ENCODE measurements around the gene TBX2. TPM values are rescaled to one million over a fixed set of nuclear protein-coding genes. Genes with fewer than 3 reads are reported as not detected.

The TBX2 gene
- total RNA-seq, 4 donors from 2014 or later = 2.3 to 31.4 (median 8.2) TPM

- no peaks in the 10 kb centered on the region for H3K9me3 ChIP-seq
- no peak for DNase-seq
- H3K27me3 ChIP-seq = no peaks in the 10 kb centered on the region
- no peaks in the 10 kb centered on the region for H3K4me1 ChIP-seq
- no peak overlapping the region for H3K4me3 ChIP-seq
- no peak for TF ChIP-seq CTCF (IDR thresholded peaks at IDR 0.05)
- TF ChIP-seq POLR2A (IDR thresholded peaks at IDR 0.05) = no peak
- H3K27ac ChIP-seq = no peak overlapping the region
- H3K36me3 ChIP-seq = no peaks in the 10 kb centered on the region
Observed at GRCh38 chr17:61372436-61372835, 27.2 kb upstream of the TBX2 start.

GRCh38 chr17:61376931-61377838 is 22.5 kb upstream of the TBX2 start:
- Histone ChIP-seq H3K27ac (no peak overlapping the region), H3K27me3 (no peaks in the 10 kb centered on the region), H3K9me3 (no peaks in the 10 kb centered on the region), H3K4me1 (no peaks in the 10 kb centered on the region), H3K4me3 (no peak overlapping the region), H3K36me3 (no peaks in the 10 kb centered on the region)
- peak in 1 of 3 donors; percentile 16 for DNase-seq
- TF ChIP-seq CTCF (IDR thresholded peaks at IDR 0.05) (no peak), POLR2A (IDR thresholded peaks at IDR 0.05) (no peak)

- H3K27ac ChIP-seq = peak overlapping the region in 1 of 4 donors; percentile 35
- no peak overlapping the region for H3K4me3 ChIP-seq
- no peaks in the 10 kb centered on the region for H3K36me3 ChIP-seq
- no peaks in the 10 kb centered on the region for H3K27me3 ChIP-seq
- TF ChIP-seq POLR2A (IDR thresholded peaks at IDR 0.05) (no peak), CTCF (IDR thresholded peaks at IDR 0.05) (no peak)
- H3K4me1 ChIP-seq = no peaks in the 10 kb centered on the region
- no peaks in the 10 kb centered on the region for H3K9me3 ChIP-seq
- peak in 1 of 3 donors; percentile 9 for DNase-seq
Observed at GRCh38 chr17:61378658-61379456, 20.8 kb upstream of the TBX2 start.

- no peak overlapping the region for H3K27ac ChIP-seq
- no peaks in the 10 kb centered on the region for H3K36me3 ChIP-seq
- peak in 1 of 3 donors; percentile 16 for DNase-seq
- H3K4me3 ChIP-seq = no peak overlapping the region
- H3K27me3 ChIP-seq = no peaks in the 10 kb centered on the region
- TF ChIP-seq POLR2A (IDR thresholded peaks at IDR 0.05) (no peak), CTCF (IDR thresholded peaks at IDR 0.05) (no peak)
- H3K4me1 ChIP-seq = no peaks in the 10 kb centered on the region
- H3K9me3 ChIP-seq = no peaks in the 10 kb centered on the region
Observed at GRCh38 chr17:61379457-61380216, 20.0 kb upstream of the TBX2 start.

GRCh38 chr17:61380217-61380835 is 19.3 kb upstream of the TBX2 start:
- no peaks in the 10 kb centered on the region for H3K4me1 ChIP-seq
- no peak overlapping the region for H3K27ac ChIP-seq
- H3K4me3 ChIP-seq = no peak overlapping the region
- TF ChIP-seq CTCF (IDR thresholded peaks at IDR 0.05) (no peak), POLR2A (IDR thresholded peaks at IDR 0.05) (no peak)
- no peaks in the 10 kb centered on the region for H3K9me3 ChIP-seq
- DNase-seq = peak in 1 of 3 donors; percentile 12
- H3K27me3 ChIP-seq = no peaks in the 10 kb centered on the region
- H3K36me3 ChIP-seq = no peaks in the 10 kb centered on the region
